AG09319 (cell line): ENCODE measurements around the gene OR10A5.

Experiments
- DNase-seq: peaks from one replicate; pipeline ENCODE4 v3.0.0-alpha.2; 2010; ENCODE audit warnings: low read depth; ENCODE audit errors: extremely low read depth
- CTCF ChIP-seq: IDR thresholded peaks from 2 replicates; pipeline ENCODE4 v1.5.1; 2011; ENCODE audit warnings: low read depth, mild to moderate bottlenecking, inconsistent platforms, low read length, moderate library complexity

Gene OR10A5

GRCh38 chr11:6894097-6894496 lies 48.6 kb downstream of the OR10A5 start:
- no peak for DNase-seq
- no peak for TF ChIP-seq CTCF

- DNase-seq = no peak
- no peak for TF ChIP-seq CTCF
Measured at GRCh38 chr11:6895010-6895409, 49.5 kb downstream of the OR10A5 start.
